ENCODE results near the gene SPRTN. TPM values are rescaled to one million over a fixed set of nuclear protein-coding genes. Genes with fewer than 3 reads are reported as not detected.

Gene SPRTN
- total and polyA plus RNA-seq, 4 donors: 2.1 to 8.9 (median 6.5) TPM

DNA sequence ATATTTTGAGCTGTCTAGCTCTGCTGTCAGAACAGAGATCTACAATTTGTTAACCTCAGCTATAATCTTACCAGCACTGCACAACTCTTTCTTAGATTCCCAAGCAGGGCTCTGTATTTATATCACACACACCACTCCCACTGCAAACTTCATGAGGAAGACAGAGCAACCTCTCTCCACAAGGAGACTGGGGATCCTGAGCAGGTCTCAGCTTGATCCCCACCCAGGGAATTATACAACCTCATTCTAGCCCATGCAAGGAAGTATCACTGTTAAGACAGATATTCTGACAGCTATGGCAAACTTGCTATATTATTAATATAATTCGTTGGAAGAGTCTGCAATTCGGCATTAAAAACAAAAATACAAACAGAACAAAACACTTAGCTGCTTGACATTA, 43.6 kb downstream of the SPRTN start:
- Histone ChIP-seq H3K27me3 (ENCODE audit: control insufficient read depth in 4 of 4, insufficient read depth in 4 of 4, low read length in 3 of 4) (no peaks in the 10 kb centered on the region), H3K4me1 (ENCODE audit: control insufficient read depth in 4 of 4, insufficient read depth in 4 of 4, low read length in 3 of 4) (peaks cover 8 to 29% (median 16%) of the 10 kb centered on the region in 4 donors), H3K9me3 (ENCODE audit: control insufficient read depth in 4 of 4, low read length in 3 of 4) (no peaks in the 10 kb centered on the region), H3K36me3 (ENCODE audit: control insufficient read depth in 4 of 4, insufficient read depth in 3 of 4, low read depth in 1 of 4, low read length in 3 of 4) (no peaks in the 10 kb centered on the region), H3K4me3 (ENCODE audit: low read depth in 1 of 3, low read length in 3 of 3) (no peak overlapping the region), H3K9ac (ENCODE audit: low read depth in 1 of 2, low read length in 2 of 2) (no peak overlapping the region), H3K27ac (ENCODE audit: low read depth in 1 of 2, low read length in 2 of 2) (no peak overlapping the region)
- 81% methylated on average over 2 of the region's 2 CpGs for WGBS
- no peak for DNase-seq (ENCODE audit: low spot score)
- no peak for TF ChIP-seq FOXA2 (IDR thresholded peaks at IDR 0.05)
- no peak for TF ChIP-seq ZBTB33 (IDR thresholded peaks at IDR 0.05)
- TF ChIP-seq FOXA1 (IDR thresholded peaks at IDR 0.05): no peak
- TF ChIP-seq, protein P1, sequence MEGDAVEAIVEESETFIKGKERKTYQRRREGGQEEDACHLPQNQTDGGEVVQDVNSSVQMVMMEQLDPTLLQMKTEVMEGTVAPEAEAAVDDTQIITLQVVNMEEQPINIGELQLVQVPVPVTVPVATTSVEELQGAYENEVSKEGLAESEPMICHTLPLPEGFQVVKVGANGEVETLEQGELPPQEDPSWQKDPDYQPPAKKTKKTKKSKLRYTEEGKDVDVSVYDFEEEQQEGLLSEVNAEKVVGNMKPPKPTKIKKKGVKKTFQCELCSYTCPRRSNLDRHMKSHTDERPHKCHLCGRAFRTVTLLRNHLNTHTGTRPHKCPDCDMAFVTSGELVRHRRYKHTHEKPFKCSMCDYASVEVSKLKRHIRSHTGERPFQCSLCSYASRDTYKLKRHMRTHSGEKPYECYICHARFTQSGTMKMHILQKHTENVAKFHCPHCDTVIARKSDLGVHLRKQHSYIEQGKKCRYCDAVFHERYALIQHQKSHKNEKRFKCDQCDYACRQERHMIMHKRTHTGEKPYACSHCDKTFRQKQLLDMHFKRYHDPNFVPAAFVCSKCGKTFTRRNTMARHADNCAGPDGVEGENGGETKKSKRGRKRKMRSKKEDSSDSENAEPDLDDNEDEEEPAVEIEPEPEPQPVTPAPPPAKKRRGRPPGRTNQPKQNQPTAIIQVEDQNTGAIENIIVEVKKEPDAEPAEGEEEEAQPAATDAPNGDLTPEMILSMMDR (IDR thresholded peaks at IDR 0.05; ENCODE audit: low read depth, low read length, missing input control): no peak
- no peak for TF ChIP-seq JUND (IDR thresholded peaks at IDR 0.05)
- no peak for TF ChIP-seq TAF1 (conservative IDR thresholded peaks at IDR 0.05)
- TF ChIP-seq ATF3 (IDR thresholded peaks at IDR 0.05): no peak
- TF ChIP-seq HNF4G (IDR thresholded peaks at IDR 0.05): no peak
- TF ChIP-seq, protein P2, sequence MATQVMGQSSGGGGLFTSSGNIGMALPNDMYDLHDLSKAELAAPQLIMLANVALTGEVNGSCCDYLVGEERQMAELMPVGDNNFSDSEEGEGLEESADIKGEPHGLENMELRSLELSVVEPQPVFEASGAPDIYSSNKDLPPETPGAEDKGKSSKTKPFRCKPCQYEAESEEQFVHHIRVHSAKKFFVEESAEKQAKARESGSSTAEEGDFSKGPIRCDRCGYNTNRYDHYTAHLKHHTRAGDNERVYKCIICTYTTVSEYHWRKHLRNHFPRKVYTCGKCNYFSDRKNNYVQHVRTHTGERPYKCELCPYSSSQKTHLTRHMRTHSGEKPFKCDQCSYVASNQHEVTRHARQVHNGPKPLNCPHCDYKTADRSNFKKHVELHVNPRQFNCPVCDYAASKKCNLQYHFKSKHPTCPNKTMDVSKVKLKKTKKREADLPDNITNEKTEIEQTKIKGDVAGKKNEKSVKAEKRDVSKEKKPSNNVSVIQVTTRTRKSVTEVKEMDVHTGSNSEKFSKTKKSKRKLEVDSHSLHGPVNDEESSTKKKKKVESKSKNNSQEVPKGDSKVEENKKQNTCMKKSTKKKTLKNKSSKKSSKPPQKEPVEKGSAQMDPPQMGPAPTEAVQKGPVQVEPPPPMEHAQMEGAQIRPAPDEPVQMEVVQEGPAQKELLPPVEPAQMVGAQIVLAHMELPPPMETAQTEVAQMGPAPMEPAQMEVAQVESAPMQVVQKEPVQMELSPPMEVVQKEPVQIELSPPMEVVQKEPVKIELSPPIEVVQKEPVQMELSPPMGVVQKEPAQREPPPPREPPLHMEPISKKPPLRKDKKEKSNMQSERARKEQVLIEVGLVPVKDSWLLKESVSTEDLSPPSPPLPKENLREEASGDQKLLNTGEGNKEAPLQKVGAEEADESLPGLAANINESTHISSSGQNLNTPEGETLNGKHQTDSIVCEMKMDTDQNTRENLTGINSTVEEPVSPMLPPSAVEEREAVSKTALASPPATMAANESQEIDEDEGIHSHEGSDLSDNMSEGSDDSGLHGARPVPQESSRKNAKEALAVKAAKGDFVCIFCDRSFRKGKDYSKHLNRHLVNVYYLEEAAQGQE (IDR thresholded peaks at IDR 0.05): no peak
- no peak for TF ChIP-seq EGR1 (IDR thresholded peaks at IDR 0.05; ENCODE audit: low read depth in 2 of 2)
- no peak for TF ChIP-seq RAD21 (IDR thresholded peaks at IDR 0.05)
- no peak for TF ChIP-seq GABPA (IDR thresholded peaks at IDR 0.05 in 1 of 2, conservative IDR thresholded peaks at IDR 0.05 in 1 of 2)
- TF ChIP-seq, protein P3, sequence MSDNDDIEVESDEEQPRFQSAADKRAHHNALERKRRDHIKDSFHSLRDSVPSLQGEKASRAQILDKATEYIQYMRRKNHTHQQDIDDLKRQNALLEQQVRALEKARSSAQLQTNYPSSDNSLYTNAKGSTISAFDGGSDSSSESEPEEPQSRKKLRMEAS (IDR thresholded peaks at IDR 0.05): no peak
- no peak for TF ChIP-seq HNF4A (conservative IDR thresholded peaks at IDR 0.05)
- TF ChIP-seq RXRA (IDR thresholded peaks at IDR 0.05): no peak

DNA sequence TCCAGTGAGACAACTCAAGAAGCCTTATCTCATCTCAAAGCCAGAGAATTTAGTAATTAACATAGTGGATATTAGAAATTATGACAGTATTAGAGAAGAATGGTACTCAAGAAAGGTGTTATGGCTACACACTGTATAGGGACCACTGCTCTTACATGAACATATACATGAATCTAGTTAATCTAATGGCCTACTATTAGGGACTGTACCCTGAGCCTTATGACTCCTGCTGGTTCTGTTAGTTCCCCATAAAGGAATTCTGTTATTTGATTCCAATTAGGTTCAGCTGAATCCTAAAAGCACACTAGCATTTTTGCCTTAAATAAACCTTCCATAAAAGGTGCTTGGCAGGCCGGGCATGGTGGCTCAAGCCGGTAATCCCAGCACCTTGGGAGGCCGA, 44.3 kb downstream of the SPRTN start:
- H3K4me1 ChIP-seq (ENCODE audit: control insufficient read depth in 4 of 4, insufficient read depth in 4 of 4, low read length in 3 of 4): peaks cover 10 to 27% (median 19%) of the 10 kb centered on the region in 4 donors
- WGBS: 97% methylated on average over 3 of the region's 3 CpGs
- no peak for DNase-seq (ENCODE audit: low spot score)
- H3K27me3 ChIP-seq (ENCODE audit: control insufficient read depth in 4 of 4, insufficient read depth in 4 of 4, low read length in 3 of 4): no peaks in the 10 kb centered on the region
- no peak overlapping the region for H3K9ac ChIP-seq (ENCODE audit: low read depth in 1 of 2, low read length in 2 of 2)
- no peaks in the 10 kb centered on the region for H3K9me3 ChIP-seq (ENCODE audit: control insufficient read depth in 4 of 4, low read length in 3 of 4)
- H3K36me3 ChIP-seq (ENCODE audit: control insufficient read depth in 4 of 4, insufficient read depth in 3 of 4, low read depth in 1 of 4, low read length in 3 of 4): no peaks in the 10 kb centered on the region
- H3K4me3 ChIP-seq (ENCODE audit: low read depth in 1 of 3, low read length in 3 of 3): no peak overlapping the region
- H3K27ac ChIP-seq (ENCODE audit: low read depth in 1 of 2, low read length in 2 of 2): no peak overlapping the region
- TF ChIP-seq EGR1 (IDR thresholded peaks at IDR 0.05; ENCODE audit: low read depth in 2 of 2) (no peak), TAF1 (conservative IDR thresholded peaks at IDR 0.05) (no peak), YY1 (IDR thresholded peaks at IDR 0.05) (no peak), NR2F2 (IDR thresholded peaks at IDR 0.05) (no peak), JUND (IDR thresholded peaks at IDR 0.05) (no peak), FOXA1 (IDR thresholded peaks at IDR 0.05) (no peak), RAD21 (IDR thresholded peaks at IDR 0.05) (no peak), HNF4G (IDR thresholded peaks at IDR 0.05) (no peak), GABPA (IDR thresholded peaks at IDR 0.05 in 1 of 2, conservative IDR thresholded peaks at IDR 0.05 in 1 of 2) (no peak)
- TF ChIP-seq, protein P1 (IDR thresholded peaks at IDR 0.05; ENCODE audit: low read depth, low read length, missing input control): no peak
- TF ChIP-seq, protein P3 (IDR thresholded peaks at IDR 0.05): no peak
- TF ChIP-seq, protein P2 (IDR thresholded peaks at IDR 0.05): no peak
